Pons (tissue), 1 donor: ENCODE results near the gene SHLD1.

Experiments used
- DNase-seq: peaks from one replicate; pipeline ENCODE4 v3.0.0-alpha.2; 2016; ENCODE audit warnings: low spot score

Gene SHLD1

GRCh38 chr20:5848711-5849505 is 98.7 kb downstream of the SHLD1 start:
- DNase-seq = no peak

DNA sequence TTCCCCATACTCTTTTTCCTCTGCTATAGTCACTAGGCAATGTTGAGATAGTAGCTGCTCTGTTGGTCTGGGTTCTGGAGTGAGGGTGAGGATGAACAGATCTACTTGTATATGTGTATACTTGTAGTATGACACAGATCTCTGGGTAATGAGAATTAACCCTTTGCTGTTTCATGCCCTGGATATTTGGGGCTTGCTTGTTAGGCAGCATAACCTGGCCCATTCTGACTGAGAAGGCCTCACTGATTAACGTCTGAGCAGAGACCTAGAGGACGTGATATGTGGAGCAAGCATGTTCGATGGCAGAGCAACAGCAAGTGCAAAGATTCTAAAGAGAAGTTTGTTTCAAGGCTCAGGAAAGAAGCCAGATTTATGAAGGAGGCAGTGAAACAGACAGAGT is 105.7 kb downstream of the SHLD1 start:
- no peak for DNase-seq

DNA sequence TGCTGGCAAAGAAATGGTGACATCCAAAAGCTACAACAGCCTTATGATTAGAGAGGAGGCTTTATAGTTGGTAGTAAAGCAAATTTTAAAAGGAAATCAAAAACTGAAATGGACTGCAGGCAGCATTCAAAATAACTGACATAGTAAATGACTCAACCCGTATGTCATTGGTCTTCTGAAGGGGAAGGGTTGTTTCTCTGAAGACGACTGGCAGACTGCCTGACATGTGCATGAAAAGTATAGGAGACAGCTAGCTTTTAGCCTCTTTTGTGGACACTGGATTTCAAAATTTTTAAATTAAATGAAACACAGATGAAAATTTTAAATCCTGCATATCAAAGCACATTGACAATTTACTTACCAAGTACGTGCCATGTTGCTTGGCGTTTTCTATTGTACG is 109.4 kb downstream of the SHLD1 start:
- DNase-seq = no peak

DNA sequence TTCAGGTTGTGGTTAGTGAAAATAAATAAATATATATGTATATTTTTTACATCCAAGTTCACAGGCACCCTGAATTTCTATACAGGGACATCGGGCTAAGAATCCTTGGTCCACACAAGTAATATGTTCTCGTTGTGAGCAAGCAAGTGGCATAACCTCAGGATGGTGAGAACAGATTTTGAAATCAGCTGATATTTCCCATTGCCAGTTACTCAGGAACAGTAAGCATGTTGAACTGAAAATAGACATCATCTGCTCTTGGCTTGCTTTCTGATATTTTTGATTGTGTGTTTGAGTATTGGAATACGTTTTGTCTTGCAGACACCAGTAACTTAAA is 112.5 kb downstream of the SHLD1 start:
- no peak for DNase-seq

GRCh38 chr20:5863040-5863833 is 113.0 kb downstream of the SHLD1 start:
- no peak for DNase-seq

- no peak for DNase-seq
Measured at GRCh38 chr20:5864428-5864827, 114.2 kb downstream of the SHLD1 start.

DNA sequence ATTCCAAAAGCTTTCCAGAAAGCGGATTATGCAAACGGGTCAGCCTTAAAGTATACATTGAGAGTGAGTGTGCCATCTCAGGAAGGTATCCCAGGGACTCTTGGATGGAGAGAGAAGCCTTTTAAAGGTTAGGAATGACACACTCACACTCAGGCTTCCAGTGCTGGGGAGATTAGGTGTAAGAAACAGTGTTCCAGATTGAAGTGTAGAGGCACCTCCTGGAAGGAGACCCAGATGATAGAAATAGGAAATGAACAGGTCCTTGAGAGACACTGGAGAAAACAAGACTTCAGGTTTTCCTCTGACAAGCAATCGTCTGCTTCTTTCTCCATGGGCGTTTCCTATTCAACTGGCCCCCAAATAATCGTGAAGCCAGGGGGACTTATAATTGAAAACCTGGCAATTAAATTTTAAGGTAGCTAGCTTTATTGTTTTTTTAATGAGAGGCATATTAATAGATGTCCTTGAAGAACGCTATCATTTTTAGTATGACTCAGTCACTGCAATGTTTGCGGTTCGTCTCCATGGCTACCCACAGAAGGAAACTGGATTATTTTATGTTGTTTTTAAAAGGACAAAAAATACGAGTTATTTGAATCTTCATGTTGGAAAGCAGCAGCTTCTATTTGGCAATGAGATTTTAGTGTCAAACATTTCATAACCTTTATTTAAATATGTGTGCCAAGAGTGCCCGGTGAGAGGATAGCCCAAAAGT is 114.8 kb downstream of the SHLD1 start:
- DNase-seq = no peak

DNA sequence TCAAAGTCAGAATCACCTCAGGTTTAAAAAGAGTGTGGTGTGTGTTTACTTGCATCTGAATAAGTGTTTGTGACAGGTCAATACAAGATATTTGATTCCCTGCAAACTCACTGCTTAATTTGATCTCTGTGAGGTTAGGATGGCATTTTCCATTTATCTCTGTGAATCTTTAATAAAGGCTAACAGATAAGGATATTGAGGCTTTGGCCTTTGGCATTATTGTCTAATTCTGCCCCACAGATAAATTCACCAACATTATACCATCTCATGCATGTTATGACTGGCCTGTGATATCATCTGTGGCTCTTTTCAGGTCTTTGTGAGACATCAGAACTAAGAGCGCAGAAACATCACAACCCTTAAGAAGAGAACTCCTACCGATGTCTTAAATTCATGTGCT is 115.4 kb downstream of the SHLD1 start:
- DNase-seq = no peak

DNA sequence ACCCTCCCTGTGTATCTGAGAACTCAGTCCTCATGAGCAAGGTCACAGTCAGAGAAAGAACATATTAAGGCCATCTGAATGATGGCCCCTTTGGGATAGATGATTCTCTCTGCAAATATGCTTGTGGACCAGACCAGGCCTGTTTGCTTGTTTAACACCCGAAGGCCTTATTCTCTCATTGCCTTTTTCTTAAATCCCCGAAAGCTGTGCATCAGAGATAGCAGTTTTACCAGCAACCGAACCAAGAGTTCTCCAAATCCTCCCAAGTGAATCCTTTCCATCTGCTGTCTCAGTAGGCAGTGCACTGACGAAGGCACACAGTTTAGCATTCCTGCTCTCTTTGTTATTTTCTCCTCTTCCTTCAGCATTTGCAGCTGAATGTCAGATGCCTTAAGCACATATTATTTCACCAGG is 120.4 kb downstream of the SHLD1 start:
- DNase-seq = peak; percentile 8

GRCh38 chr20:5871459-5872410 is 121.5 kb downstream of the SHLD1 start:
- no peak for DNase-seq

GRCh38 chr20:5877128-5877527 is 126.9 kb downstream of the SHLD1 start:
- DNase-seq = no peak

DNA sequence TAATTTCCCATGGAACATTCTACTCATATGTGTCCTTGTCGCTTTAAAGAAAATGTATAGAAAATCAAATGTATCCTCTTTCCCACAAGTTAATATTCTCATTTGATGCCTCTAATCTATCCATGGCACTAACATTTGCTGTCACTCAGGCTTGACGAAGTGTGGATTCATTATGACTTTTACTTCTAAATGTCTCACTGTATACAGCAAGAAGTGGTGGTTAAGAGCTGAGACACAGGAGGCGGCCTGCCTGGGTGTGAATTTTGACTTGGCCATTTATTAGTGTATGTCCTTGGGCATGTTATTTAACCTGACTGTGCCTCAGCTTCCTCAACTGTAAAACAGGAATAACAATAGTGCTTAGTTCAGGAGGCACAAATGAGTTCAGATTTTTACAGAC is 130.1 kb downstream of the SHLD1 start:
- DNase-seq = no peak

DNA sequence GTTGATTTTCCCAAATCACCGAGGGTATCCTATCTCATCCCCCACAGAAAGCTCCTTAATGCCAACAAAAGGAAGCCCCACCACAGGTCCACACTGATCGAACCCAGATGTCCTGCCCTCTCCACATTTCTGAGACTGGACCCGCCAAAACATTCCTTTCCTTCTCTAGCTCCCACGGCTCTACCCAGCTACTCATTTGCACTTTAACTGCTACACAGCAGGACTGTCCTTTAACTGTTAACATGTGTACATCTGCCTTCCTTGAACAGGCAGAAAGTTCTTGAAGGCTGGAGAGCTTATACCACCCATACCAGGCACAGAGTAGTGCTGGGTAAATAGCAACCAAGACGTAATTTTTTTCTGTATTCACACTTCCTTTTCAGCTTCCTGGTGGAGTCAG is 131.5 kb downstream of the SHLD1 start:
- no peak for DNase-seq

- no peak for DNase-seq
Measured at GRCh38 chr20:5882166-5882565, 132.0 kb downstream of the SHLD1 start.

- DNase-seq = no peak
Measured at GRCh38 chr20:5884465-5885335, 134.5 kb downstream of the SHLD1 start.

DNA sequence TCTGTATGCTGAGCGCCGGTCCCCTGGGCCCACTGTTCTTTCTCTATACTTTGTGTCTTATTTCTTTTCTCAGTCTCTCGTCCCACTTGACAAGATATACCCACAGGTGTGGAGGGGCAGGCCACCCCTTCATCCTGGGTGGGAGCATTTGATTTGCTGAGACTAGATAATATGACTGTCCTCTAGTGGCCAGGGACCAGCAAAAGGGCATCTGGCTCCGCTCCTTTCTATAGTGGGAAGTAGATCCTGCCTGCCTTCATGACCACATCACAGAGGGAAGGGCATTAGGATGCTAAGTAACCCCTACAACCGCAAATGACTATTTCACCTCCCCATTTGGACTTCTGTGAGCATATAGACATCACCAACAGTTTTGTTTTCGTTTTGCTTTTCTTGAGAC is 135.7 kb downstream of the SHLD1 start:
- no peak for DNase-seq

- DNase-seq = peak; percentile 16
Measured at GRCh38 chr20:5886788-5887187, 136.6 kb downstream of the SHLD1 start.

- DNase-seq = no peak
Measured at GRCh38 chr20:5887386-5887785, 137.2 kb downstream of the SHLD1 start.

DNA sequence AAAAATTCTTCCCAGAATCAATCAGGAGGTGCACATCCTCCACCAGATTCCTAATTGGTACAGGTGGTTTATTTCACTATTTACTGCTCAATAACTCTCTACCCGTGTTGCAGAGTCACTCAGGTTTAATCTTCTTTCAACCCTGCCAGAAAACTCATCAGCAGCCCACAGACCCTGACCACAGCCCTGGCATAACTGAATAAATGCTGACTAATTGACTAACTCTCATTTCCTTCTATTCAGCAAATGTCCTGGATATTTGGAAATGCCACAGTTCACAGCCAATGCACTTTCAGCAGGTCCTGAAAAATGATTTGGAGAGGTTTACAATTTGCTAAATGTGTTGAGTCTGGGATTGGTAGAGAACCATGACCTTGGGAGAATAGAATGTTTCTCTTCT is 137.8 kb downstream of the SHLD1 start:
- DNase-seq = no peak

GRCh38 chr20:5890773-5891441 is 140.7 kb downstream of the SHLD1 start:
- no peak for DNase-seq
